ENCODE measurements around the gene HIVEP3. TPM values are rescaled to one million over a fixed set of nuclear protein-coding genes. Genes with fewer than 3 reads are reported as not detected.

Gene HIVEP3
- total RNA-seq, 1 experiment from 2014 or later: 1.4 TPM

GRCh38 chr1:41822866-41823265 is 95.9 kb downstream of the HIVEP3 start:
- Mint-ChIP-seq H3K36me3 (ENCODE audit: insufficient read depth in 1 of 3, low read depth in 3 of 3) (no peaks in the 10 kb centered on the region), H3K4me3 (no peak overlapping the region), H3K27ac (no peak overlapping the region), H3K9me3 (no peaks in the 10 kb centered on the region; a peak in 1 of 5 replicates), H3K4me1 (peaks cover 55 to 60% of the 10 kb centered on the region in 2 experiments), H3K27me3 (ENCODE audit: low read depth) (no peaks in the 10 kb centered on the region; the same call in 1 of the 2 replicates)
- Histone ChIP-seq H3K23me2 (ENCODE audit: insufficient read length, low read depth, low read length, poor library complexity, severe bottlenecking) (no peaks in the 10 kb centered on the region), H2BK120ac (ENCODE audit: low read depth, low read length, poor library complexity, severe bottlenecking) (no peak overlapping the region), H3K27ac (ENCODE audit: insufficient read length, low read depth, low read length) (no peak overlapping the region), H3K4me1 (ENCODE audit: insufficient read depth, low read length) (peaks cover 7% of the 10 kb centered on the region; the same call in 1 of the 2 replicates), H4K5ac (ENCODE audit: insufficient read length, low read depth, low read length) (no peak overlapping the region), H3K4me2 (ENCODE audit: insufficient read depth, insufficient read length, low read length) (no peak overlapping the region), H3K79me1 (ENCODE audit: insufficient read depth, low read depth, low read length, poor library complexity, severe bottlenecking) (no peaks in the 10 kb centered on the region), H3K56ac (ENCODE audit: insufficient read length, low read depth, low read length) (no peak overlapping the region), H3K9ac (ENCODE audit: extremely low read depth, insufficient read length, low read length) (no peak overlapping the region), H2BK15ac (ENCODE audit: low read depth, low read length) (no peak overlapping the region), H2BK20ac (ENCODE audit: low read depth, low read length, poor library complexity, severe bottlenecking) (no peak overlapping the region), H3K27me3 (ENCODE audit: insufficient read depth, low read length) (no peaks in the 10 kb centered on the region), H4K8ac (replicated peaks; ENCODE audit: insufficient read length, low read depth, low read length) (no peak overlapping the region), H3K79me2 (ENCODE audit: insufficient read depth, low read length) (no peaks in the 10 kb centered on the region), H4K20me1 (ENCODE audit: control insufficient read depth, insufficient read depth, insufficient read length) (no peaks in the 10 kb centered on the region), H3K14ac (ENCODE audit: insufficient read depth, low read length) (no peak overlapping the region), H3K4ac (ENCODE audit: low read depth, low read length) (no peak overlapping the region), H4K91ac (ENCODE audit: insufficient read length, low read depth, low read length) (no peak overlapping the region), H3K23ac (ENCODE audit: insufficient read length, low read depth, low read length) (no peak overlapping the region), H2BK5ac (ENCODE audit: insufficient read length, low read length) (no peak overlapping the region), H3K9me3 (ENCODE audit: control insufficient read depth, low read depth, low read length) (no peaks in the 10 kb centered on the region), H3T11ph (ENCODE audit: low read length) (no peak overlapping the region), H3K18ac (ENCODE audit: insufficient read length, low read depth, low read length) (no peak overlapping the region), H2BK12ac (ENCODE audit: insufficient read length, low read depth, low read length) (no peak overlapping the region), H2AK5ac (ENCODE audit: insufficient read length, low read length) (no peak overlapping the region), H2AFZ (ENCODE audit: low read length) (no peak overlapping the region)
- DNase-seq: no peak
- no CpG with 5 or more reads among the region's 3 CpGs for WGBS (ENCODE audit: extremely low coverage, insufficient read length, low lambda C conversion rate)
- no peak for TF ChIP-seq CTCF (conservative IDR thresholded peaks at IDR 0.05)

Data from H9 (cell line).